NCI-H2227 (cell line): Measurements from ENCODE around the gene CTSL.

Experiments used
- DNase-seq: peaks from one replicate; lab custom pipeline; 2025; ENCODE audit not compliant: unreplicated experiment; lab: John Stamatoyannopoulos, UW

Gene CTSL

GRCh38 chr9:87725900-87726709 is at the start of gene CTSL:
Gene CTSL (plus strand): TSS chr9:87726119. CDS start chr9:87727604, 1,485 bp downstream.
- peak; percentile 59 for DNase-seq

DNA sequence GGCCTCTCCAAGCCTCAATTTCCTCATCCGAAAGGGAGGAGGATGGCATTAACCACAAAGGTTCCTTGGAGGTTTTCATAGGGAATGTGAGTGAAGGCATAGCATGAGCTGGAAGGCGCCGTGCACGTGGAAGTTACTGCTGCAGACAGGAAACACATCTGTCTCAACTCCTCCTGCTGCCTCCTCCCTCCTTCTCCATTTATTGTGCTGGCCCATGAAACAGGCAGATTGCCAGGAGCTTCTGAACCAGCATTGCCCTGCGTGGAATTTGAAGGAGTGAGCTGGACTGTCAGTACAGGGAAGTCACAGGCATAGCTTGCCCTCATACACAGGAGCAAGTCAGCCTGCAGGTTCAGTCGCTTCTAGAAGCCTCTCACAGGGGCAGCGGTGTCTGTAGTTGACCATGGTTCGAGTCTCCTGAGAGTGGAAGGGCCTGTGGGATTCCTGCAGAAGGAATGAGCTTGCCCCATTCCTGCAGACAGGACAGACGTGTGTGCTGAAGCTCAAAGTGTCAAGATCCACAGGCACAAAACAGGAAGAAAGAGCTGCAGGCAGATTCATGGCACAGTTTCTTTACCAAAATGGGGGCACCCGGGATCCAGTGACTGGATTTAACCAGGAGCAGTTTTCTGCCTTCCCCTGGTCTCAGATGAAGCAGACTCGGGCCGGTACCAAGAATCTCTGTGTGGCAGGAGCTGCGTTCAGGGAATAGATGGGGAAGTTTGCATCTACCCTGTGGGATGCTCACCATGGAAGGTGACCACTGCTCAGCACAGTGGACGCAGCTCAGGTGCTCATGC is 48.7 kb upstream of the CTSL start:
- no peak for DNase-seq

DNA sequence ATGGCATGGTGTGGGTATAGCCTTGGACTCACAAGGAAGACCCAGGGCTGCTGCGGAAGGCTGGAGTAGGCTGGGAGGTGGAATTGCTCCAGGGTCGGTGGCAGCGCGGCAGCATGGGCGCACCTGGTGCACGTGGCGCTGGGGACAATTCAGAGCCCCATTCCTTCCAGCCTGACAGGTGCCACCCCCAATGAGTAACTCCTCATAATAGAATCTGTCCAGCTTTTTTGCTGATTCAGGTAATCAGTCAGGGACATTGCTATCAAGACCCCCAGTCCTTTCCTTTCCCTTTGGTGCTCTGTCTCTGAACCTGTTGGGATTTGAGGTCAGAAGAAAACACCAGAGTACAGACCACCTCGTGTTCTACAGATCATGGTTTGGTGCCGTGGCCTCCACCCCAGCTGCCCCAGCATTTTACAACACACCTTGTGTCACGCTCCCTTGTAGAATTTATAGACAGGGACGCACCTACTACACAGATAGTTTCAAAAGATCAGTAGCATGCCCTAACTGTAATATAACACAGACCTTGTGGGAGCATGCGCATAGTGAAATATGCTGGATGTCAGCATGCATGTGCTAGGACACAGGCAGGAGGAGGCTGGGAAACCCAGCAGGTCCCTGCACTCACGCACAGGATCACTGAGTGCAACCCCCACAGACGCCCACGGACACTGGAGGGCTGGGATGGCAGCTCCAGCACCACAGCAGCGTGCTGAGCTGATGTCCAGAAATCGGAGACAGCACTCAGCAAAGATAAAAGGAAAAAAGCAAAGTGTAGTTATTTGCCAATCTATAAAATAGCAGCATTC is 47.9 kb upstream of the CTSL start:
- no peak for DNase-seq

GRCh38 chr9:87678650-87679355 is 47.1 kb upstream of the CTSL start:
- DNase-seq = peak; percentile 63

DNA sequence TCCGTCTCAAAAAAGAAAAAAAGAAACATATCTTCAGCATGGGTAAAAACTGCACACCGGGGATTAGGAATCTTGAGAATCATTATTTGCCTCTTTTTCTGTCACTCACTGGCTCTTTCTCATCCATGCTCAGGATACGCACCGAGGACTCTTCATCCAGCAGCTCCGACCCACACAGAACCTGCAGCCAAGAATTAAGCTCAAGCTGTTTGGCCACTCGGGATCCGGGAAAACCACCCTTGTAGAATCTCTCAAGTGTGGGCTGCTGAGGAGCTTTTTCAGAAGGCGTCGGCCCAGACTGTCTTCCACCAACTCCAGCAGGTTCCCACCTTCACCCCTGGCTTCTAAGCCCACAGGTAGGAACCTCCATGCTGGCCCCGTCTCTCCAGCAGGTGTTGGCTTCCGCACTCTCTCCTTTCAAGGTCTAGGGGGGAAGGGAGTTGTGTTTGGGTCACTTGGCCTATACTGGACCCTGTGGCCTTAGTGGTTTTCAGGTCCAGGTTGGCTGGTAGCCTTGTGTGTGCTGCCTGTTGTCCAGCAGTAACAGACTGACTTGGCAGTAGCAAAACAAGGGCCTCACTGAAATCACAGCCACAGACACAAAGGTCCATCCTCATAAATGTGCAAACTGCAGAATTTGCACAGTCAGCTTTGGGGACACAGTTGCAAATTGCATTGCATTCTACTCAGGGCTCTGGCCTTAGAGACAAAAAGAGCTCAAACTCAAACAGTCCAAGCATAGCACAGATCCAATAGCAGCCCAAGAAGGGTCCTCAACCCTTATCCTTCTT is 44.5 kb upstream of the CTSL start:
- no peak for DNase-seq

DNA sequence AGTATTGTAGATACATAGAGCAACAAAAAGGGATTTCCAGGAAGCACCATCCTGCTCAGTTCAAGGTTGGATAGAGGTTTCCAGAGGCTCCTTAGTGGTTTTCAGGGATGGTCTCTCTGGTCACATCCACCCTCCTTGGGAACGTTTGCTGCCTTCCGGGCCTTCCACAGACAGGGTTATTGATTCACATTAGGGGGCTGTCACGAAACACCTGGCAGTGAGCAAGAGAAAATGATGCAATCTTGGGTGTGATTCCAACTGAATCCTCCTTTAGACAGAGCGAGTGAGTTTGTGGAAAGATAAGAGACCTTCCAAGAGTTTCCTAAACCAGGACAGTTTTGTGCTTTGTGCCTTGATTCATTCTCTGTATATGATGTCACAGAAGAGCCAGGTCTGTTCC is 43.8 kb upstream of the CTSL start:
- no peak for DNase-seq

GRCh38 chr9:87682618-87683017 is 43.3 kb upstream of the CTSL start:
- no peak for DNase-seq

GRCh38 chr9:87683751-87684626 is 41.9 kb upstream of the CTSL start:
- no peak for DNase-seq

DNA sequence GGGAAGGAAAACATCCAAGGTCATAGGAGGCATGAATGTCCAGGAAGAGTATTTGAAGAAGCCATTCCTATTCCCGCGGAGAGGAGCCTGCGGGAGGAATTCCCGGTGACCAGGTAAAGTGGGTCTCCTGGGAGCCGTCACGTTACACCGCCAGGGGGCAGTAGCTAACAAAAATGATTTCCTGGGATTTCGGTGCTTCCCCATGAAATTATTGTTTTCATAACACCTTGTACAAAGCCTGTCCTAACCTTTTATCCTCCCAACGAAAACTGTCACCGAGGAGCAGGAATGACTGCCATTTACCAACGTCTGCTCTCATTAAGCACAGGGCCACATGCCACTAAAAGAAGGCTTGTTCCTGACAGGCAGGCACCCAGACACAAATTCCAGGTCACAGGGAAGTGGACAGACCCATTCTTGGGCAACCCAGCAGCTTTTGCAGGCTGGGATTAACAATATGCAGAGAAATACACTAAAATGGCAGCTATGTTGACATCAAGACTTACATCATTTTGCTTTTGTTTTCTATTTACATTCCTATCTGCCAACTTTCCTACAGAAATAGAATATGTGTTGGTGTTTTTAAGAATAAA is 41.2 kb upstream of the CTSL start:
- peak; percentile 28 for DNase-seq

- no peak for DNase-seq
These were observed 40.5 kb upstream of the CTSL start for GRCh38 chr9:87685441-87685840.

- no peak for DNase-seq
These were observed 39.9 kb upstream of the CTSL start for GRCh38 chr9:87685871-87686519.

DNA sequence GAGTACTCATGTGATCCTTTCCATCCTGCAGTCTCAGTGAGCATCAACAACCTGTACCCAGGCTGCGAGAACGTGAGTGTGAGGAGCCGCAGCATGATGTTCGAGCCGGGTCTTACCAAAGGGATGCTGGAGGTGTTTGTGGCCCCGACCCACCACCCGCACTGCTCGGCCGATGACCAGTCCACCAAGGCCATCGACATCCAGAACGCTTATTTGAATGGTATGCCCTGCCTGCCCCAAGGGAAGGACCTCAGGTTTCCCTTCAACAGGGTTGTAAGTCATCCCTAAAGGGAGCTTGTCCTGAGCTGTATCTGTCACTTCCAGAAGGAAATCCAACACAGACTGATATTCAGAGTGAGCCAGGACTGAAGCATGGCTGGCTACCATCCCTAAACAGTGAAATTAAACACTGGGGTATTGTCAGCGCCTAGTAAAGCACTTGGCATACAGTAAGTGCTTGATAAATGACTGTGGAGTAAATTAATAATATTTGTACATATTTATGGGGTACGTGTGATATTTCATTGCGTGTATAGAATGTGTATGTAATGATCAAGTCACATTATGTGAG is 39.3 kb upstream of the CTSL start:
- DNase-seq = no peak

DNA sequence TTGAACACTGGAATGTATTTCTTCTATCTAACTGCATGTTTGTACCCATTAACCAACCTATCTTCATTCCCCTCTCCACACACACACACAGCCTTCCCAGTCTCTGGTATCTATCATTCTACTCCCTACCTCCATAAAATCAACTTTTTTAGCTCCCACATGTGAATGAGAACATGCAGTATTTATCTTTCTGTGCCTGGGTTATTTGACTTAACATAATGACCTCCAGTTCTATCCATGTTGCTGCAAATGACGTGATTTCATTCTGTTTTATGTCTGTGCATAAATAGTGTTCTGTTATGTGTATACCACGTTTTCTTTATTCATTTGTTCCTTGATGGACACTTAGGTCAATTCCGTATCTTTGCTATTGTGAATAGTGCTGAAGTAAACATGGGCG is 38.7 kb upstream of the CTSL start:
- no peak for DNase-seq

DNA sequence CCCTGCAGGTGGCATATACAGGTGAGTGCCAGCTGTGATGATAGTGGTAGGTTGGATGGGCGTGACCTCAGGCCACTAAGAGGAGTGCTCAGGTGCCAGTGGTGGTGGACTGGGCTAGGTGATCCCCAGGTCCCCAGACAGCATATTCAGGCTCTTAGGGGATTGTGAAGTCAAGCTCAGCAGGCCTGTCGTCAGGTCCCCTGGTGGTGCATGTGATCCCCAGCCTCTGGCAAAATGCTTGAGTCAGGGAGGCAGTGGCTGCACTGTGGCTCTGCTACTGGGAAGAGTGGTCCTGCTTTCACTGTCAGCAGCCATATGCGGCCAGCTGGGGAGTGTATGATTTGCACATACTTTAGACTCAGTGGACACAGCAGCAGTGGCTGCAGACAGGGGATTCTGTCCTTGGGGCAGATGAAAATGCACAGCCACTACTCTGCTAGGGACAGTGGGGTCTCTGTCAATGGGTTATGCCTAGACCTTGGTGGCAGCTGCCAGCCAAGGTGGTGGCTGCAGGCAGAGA is 31.6 kb upstream of the CTSL start:
- DNase-seq = no peak

- no peak for DNase-seq
These were observed 30.4 kb upstream of the CTSL start for GRCh38 chr9:87695523-87695922.

DNA sequence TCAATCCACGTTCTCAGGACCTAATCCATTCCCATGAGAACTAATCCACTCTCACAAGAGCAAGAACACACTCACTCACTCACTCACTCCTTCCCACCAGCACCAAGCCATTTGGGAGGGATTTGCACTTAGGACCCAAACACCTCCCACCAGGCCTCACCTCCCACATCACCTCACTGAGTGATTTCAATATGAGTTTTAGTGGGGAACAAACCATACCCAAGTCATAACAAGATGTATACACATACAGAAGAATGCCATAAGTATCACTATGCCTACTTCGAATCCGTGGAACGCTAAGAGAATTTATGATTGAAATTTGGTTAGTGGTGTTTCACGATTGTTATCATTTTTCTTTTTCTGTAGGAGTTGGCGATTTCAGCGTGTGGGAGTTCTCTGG is 29.3 kb upstream of the CTSL start:
- no peak for DNase-seq

DNA sequence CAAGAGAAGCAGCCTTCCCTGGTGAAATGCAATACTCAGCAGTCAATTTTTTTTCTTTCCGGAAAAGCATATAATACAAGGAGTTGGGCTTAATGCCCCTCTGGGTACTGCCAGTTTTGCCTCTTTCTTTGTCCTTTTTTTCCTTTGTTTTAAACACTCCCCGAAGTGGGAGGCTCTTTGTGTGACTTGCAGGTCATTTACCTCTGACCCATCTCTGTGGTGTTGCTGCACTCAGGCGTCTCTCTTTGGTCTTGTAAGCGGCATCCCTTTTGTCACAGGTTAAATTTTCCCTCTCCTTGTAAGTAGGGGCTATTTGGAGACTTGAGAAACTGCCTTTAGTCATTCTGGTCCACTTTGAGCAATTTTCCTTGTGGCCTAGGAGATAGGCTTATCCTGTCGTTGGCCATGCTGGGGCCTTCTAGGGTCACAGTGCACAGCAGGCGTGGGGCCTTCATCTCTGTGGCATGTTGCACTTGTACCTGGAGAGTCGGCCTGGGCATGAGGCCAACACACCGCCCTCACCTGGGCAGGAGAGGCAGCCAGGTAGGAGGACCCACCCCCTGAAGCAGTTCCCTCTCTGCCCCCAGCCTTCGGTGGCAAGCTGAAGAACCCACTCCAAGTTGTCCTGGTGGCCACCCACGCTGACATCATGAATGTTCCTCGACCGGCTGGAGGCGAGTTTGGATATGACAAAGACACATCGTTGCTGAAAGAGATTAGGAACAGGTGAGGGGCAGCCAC is 27.7 kb upstream of the CTSL start:
- no peak for DNase-seq
